ENCODE results near the gene VDR.

Gene VDR

GRCh38 chr12:47889040-47889439, 15.8 kb downstream of the VDR start:
- no peak for DNase-seq

- DNase-seq, result no peak
Measured at GRCh38 chr12:47888153-47888819, 16.5 kb downstream of the VDR start.

GRCh38 chr12:47887529-47887928, 17.3 kb downstream of the VDR start:
- no peak for DNase-seq

- no peak for DNase-seq
Measured at GRCh38 chr12:47886510-47887240, 18.1 kb downstream of the VDR start.

GRCh38 chr12:47885566-47885965, 19.2 kb downstream of the VDR start:
- no peak for DNase-seq

- no peak for DNase-seq
Measured at GRCh38 chr12:47885012-47885501, 19.7 kb downstream of the VDR start.

- no peak for DNase-seq
Measured at GRCh38 chr12:47884501-47884900, 20.3 kb downstream of the VDR start.

- DNase-seq, result no peak
Measured at GRCh38 chr12:47883663-47884195, 21.1 kb downstream of the VDR start.

- no peak for DNase-seq
Measured at GRCh38 chr12:47882781-47883546, 21.8 kb downstream of the VDR start.

GRCh38 chr12:47881826-47882427, 22.9 kb downstream of the VDR start:
- no peak for DNase-seq

GRCh38 chr12:47881051-47881450, 23.7 kb downstream of the VDR start:
- DNase-seq, result no peak

GRCh38 chr12:47878918-47879481, 25.8 kb downstream of the VDR start:
- DNase-seq, result no peak

- DNase-seq, result no peak
Measured at GRCh38 chr12:47878293-47878917, 26.4 kb downstream of the VDR start.

GRCh38 chr12:47877081-47877480, 27.7 kb downstream of the VDR start:
- no peak for DNase-seq

GRCh38 chr12:47876440-47876960, 28.3 kb downstream of the VDR start:
- DNase-seq, result no peak

- no peak for DNase-seq
Measured at GRCh38 chr12:47875746-47876439, 28.9 kb downstream of the VDR start.

- DNase-seq, result no peak
Measured at GRCh38 chr12:47874316-47874715, 30.5 kb downstream of the VDR start.

GRCh38 chr12:47870175-47870781, 34.5 kb downstream of the VDR start:
- no peak for DNase-seq

GRCh38 chr12:47868552-47869031, 36.2 kb downstream of the VDR start:
- DNase-seq, result no peak

GRCh38 chr12:47868041-47868440, 36.8 kb downstream of the VDR start:
- no peak for DNase-seq

- DNase-seq, result no peak
Measured at GRCh38 chr12:47867495-47867941, 37.3 kb downstream of the VDR start.

Data from NCI-H2081 treated with DMSO at 0.1 percent for 48 hours (cell line).